ENCODE measurements around the gene VPS13D.
A peak's percentile ranks its signal among the peaks of the same experiment; 100 is the strongest.

VPS13D gene

DNA sequence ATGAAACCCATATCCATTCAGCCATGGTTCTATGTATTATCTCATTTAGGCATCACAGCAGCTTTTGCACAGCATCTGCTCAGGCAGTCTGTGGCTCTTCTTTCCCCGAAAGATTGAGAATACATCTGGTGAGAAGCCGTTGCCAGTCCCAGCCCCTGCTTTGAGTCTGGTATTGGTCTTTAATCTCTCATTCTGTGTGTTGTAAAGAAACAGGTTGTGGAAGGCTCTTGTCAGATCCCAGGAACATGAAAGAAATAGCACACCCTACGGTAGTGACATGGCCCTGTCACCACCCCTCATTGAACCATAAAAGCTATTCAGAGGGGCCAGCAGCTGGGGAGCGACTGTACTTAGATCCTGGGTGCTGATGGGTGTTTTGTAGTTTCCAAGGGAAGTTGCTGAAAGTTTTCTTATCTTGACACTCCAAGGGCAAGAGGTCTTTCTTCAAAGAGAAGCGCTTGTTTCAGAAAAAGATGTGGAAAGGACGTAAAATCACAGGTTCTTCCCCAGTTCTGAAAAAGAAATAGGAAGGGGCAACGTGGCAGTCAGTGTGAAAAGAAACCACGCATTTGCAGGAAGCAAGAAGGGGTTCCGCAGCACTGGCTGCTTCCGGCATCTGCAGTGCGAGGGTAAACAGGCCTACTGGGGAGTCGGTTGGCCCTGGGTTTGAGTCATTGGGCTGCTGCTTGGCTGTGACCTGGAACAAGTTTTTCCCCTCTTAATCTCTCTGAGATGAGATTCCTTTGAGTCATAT lies 243.1 kb downstream of the VPS13D start:
- no peak for DNase-seq (ENCODE audit: low spot score)

DNA sequence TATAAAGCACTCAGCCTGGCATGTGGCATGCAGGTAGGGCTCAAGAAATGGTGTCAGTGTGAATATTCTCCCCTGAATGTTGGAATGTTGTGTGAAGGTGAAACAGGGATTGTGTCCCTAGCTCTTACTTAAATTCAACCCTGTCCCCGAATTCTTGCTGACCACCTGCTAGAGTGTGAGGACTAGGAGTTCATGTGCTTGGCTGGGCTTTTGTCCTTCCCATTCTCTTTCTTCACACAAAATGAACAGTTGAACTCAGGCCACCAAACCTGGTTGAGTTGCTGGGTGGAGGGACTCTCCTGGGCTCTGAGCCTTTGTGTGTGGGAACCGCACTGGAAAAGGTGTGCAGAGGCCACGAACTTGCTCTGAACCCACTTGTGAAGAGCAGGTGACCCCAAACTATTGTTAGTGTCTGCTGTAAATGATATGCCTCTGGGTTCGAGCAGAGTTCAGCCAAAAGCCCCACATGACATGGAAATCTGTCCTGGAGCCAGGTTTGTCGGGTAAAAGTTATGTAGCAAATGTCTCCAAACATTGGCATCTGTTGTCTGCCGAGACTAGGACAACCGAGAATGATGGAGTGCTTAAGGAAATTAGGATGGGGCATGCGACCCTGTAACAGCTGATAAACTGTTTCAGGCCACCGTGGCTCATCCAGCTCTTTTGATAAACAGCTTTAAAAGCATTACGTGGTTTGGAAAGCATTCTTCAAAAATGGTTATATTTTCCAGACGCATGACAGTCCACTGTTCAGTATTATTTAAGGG lies 243.9 kb downstream of the VPS13D start:
- DNase-seq (ENCODE audit: low spot score): no peak

DNA sequence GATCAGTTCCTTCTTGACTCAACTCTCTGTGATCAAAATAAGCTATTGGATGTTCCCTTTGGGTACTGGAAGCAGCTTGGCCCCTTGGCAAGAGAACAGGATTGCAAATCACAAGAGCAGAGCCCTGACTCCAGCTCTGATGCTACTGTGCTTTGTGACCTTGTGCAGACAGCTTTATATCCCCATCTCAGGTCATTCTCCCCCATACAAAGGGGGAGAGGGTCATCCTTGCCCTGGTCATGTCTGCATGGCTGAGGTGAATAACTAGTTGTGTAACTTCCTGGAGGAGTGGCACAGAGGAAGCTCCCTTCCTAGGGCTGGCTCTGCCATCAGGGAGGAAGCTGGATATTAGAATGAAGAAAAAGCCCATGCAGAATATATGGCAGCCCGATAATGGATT lies 245.3 kb downstream of the VPS13D start:
- no peak for DNase-seq (ENCODE audit: low spot score)

DNA sequence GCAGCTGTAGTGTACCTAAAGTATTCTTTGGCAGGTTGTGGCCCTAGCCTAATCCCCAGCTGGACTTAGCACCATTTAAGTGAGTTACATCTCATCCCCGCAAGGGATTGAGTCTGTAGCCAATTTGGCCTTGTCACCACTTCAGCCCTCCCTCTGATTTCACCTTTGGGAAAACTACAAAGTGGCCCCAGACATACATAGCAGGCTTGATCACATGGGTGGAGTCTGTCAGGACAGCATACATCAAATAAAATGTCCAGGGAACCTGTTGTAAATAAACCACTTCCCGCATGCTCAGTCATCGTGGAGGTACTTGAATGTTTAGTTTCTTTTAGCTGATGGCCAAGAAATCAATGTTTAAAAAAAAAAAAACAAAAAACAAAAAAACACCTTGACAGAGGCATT lies 245.7 kb downstream of the VPS13D start:
- DNase-seq (ENCODE audit: low spot score): no peak

DNA sequence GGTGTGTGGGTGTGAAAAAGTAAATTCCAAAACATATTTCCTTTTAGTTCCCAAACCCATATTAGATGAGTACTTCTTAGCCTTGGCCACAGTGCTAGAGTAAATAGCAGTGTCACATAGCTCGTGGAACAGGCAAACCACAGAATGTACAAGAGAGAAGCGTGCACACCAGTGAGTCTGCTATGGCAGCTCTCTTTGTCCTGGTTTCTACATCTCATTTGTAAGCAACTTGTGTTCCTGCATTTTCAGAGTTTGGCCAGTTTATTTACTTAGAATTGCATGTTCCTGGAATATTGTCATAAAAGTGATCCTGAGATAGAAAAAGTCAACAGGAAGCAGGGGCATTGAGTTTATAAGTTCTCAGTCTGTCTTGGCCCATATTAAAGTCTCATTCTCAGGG lies 246.1 kb downstream of the VPS13D start:
- DNase-seq (ENCODE audit: low spot score): no peak

DNA sequence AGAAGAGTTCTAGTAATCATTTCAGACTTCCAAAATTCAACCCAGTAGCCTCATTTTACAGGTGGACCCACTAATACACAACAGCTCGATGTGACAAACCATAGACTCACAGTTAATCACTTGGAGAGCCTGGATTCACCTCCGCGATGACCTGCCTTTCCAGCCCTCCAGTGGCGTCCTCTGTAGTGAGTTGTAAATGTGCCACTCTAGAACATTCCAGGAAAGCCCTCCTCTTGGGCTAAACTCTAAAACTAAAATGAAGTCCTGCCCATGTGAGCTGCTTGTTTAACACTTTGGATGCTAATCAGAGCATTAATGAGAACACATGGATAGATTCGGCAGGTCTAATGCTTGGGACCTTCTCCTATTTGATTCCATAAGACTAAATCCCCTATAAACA lies 247.5 kb downstream of the VPS13D start:
- DNase-seq (ENCODE audit: low spot score): no peak

DNA sequence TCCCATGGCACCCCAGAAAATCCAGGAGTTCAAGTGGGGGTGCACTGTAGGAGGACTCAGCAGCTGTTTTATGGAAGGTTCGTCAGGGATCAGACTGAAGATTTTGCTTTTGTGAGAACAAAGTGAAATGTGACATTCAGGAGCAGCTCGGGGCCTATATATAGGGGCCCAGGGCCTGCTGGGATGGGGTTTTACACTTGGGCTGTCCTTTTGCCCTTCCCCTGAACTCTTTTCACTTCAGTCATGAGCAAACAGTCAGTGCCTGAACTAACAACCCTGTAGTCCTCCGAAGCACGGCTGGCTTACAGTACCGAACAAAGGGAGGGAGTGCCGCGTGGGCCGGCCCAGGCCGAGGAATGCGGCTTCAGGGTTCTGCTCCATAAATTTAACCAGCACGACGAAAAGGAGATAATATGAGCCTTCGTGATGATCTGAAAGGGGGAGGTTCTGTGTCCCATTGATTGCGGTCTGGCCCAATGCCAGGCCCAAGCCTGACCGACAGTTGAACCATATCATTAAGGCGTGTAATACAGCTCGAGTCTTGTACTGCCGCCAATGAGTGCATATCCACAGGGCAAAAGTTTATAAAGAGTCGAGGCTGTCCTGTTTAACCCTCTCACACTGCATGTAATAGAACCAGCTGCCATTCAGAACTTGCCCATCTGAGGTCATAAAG lies 248.2 kb downstream of the VPS13D start:
- DNase-seq (ENCODE audit: low spot score): peak; percentile 65

DNA sequence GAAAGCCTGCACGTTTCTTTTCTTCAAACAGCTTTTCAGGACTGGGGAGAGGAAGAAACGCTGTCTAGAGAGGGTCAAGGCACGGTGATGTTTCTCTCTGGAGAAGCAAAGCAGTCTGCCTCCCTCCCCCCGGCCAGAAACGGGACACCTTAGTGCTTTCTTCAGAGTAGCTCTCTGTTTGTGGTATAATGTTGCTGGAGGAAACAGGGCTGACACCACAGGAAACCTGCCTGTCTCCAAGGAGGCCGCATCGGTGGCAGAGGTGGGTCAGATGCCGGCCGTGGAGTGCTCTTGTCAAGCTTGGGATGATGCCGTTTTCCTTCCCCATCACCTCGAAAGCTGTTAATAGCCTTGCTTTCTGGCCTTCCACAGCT lies 248.8 kb downstream of the VPS13D start:
- no peak for DNase-seq (ENCODE audit: low spot score)

DNA sequence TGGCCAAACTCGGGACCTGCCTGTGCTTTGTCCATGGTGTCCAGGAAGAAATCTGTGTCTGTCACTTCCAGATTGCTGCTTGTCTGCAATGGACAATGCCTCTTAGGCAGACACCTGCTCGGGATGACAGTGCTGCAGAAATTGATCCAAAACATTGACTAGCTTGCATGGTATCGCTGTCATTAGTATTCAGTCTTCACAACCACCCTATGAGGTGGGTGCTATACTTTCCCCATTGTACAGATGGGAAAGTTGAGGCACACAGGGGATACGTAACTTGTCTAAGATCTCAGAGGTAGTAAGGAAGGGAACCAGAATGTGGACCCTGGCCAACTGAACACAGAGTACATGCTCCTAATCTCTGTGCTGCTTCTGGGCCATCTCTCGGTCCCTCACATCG lies 249.5 kb downstream of the VPS13D start:
- DNase-seq (ENCODE audit: low spot score): no peak

DNA sequence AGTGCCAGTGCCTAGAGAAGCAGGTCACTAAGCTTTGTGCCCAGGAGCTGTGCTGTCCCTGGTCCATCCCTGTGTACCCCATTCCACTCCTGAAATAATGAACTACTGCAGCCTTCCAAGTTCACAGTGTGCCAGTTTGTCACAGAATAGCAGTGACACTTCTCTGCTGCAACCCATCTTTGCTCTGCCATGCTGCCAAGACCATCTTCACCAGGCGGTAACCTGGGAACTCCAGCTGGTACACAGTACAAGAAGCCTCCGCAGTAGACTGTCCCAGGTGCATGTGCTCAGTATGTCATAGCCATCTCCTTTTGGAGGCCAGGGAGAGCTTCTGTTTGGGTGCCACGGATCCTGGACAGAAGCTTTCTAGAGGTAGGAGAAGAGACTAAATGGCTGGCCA lies 250.2 kb downstream of the VPS13D start:
- DNase-seq (ENCODE audit: low spot score): no peak

DNA sequence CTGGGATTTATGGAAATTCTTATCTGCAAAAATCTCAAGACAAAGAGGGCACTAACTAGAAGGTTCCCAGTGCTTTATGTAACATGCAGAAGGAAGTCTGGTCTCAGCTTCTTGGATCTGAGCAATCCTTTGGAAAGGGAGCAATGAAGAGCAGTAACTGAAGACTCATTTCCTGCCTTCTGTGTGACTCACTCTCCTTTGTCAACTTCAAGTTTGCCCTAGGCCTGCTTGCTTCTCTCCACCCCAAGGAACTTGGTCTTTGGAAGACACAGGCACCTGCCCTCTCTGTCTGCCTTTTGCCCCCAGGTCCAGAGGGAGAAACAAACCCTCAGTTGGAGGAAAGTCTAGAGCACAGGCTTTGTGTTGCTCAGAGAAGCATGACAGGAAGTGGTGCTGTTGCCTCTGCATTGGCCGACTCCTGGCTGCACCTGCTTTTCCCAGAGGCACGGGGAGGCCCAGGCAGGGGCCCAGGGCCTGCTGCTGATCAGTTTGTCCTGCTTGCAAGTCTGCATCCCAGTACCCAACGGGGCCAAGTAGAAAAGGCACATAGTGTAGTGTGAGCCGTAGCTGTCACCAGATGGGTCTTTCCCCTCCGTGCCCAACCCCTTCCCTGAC lies 251.0 kb downstream of the VPS13D start:
- peak; percentile 84 for DNase-seq (ENCODE audit: low spot score)

DNA sequence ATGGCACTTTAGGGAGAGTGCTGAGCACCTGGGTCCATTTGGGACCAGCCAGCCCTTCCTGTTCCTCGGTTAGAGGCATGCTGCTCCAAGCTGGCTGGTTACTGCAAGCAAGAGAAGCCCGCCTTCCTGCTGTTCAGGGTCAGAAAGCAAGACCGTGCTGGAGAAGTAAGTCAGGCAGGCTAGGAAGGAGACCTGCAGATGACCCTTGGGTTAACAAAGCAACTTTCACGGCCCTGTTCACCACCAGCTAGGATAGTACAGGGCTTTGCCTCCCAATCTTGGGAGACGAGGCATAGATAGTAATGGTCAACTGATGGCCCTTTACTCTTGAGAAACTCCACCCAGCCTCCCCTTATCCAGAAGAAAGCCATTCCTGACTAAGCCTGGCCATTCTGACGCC lies 252.1 kb downstream of the VPS13D start:
- no peak for DNase-seq (ENCODE audit: low spot score)

DNA sequence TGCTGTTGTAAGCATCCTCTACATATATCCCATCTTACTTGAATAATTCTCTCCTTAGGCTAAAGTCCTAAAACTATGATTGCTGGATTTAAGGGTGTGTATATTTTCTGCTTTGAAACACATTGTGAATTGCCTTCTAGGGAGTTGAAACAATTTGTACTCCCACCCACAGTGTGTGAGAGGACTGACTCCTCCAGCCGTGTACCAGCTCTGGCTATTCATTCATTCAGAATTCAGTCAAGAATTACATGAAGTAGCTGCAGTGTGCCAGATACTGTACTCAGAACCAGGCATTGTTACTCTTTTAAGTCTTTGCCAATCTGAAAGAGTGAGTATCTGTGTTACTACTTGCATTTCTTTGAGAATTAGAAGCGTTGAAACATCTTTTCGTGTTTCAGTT lies 253.2 kb downstream of the VPS13D start:
- DNase-seq (ENCODE audit: low spot score): no peak

DNA sequence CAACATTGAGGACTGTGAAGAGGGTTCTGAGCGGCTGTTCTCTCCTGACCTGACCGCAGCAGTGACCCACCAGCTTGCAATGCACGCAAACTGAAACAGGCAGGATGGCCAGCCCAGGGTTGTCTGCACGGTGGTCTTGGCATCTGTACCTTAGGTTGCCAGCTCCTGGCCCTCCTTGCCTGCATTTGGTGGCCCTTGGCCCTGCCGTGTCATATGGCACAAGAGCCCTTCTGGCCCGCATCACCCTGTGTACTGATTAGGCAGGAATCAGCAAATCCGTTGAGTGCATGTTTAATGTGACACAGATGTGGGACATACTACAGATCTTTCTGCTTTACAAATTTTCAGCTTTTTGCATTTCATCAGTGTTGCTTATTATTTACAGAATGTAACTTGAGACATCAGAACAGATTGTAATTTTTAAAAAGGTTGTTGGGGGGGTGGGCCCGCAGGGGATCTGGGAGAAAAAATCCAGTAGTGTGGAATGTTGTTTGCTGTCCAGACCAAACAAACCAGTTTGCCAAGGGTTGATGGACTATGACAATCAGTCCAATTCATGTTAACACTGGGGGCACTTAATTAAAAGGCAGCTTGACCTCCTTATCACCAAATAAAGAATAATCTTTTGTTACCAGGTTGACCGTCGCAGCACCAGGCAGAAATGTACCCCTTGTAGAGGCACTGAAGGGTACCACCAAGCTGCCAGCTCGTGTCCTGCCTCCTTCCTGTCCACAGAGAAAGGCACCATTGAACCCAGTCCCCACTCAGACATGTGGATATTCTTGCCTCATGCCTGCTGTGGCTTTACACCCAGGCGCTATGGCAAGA lies 255.6 kb downstream of the VPS13D start:
- no peak for DNase-seq (ENCODE audit: low spot score)

DNA sequence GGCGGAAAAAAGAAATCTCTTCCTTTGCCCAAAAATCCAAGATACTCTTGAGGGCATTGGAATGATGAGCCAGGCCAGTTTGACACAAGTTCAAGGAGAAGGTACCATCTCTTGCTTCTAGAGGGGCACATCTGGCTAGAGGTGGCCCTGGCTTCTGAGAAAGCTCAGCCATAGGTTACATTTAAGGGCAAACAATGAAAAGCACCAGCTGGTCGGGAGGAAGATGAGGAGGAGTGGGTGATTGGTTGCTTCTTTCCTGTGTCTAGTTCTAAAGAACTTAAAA lies 256.2 kb downstream of the VPS13D start:
- no peak for DNase-seq (ENCODE audit: low spot score)

DNA sequence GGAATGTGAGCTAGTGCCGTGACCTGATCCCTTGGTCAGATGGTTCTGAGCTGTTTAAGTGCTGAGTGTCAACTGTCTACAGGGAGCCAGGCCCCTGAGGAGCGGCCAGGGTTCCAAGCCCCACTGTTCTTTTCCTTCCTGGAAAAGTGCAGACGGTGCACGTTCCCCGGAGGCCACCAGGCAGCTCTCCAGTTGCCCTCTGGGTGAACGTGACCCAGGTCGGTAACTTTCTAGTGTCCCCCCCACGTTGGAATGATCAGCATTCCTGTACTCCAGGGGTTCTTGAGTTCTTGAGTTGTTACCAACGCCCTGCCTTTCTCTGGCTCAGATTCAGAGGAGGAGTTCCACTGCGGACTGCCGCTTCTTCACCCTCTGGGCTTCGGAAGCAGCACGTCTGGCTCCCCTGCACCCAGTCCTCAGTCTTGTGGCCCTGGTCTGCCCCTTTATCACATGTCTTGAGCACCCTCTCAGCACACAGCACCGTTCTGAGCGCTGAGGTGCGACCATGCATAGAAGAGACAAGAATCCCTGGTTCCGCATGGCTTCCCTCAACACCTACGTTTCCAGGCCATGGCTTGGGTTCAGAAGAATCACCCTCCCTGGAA lies 256.7 kb downstream of the VPS13D start:
- no peak for DNase-seq (ENCODE audit: low spot score)

DNA sequence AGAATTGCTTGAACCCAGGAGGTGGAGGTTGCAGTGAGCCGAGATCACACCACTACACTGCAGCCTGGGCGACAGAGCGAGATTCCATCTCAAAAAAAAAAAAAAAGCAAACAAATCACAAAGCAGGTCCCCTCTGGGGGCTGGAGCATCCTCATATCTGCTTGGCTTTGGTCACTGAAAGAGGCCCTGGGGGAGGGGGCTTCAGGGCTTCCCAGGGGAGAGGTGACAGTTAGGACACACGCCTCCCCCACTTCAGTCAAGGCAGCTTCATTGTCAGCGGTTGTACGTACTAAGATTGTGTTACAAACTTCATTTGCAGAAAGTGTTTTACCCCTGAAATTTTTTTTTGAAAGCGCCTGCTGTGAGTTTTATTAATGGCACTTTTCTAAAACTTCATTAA lies 257.7 kb downstream of the VPS13D start:
- DNase-seq (ENCODE audit: low spot score): no peak

DNA sequence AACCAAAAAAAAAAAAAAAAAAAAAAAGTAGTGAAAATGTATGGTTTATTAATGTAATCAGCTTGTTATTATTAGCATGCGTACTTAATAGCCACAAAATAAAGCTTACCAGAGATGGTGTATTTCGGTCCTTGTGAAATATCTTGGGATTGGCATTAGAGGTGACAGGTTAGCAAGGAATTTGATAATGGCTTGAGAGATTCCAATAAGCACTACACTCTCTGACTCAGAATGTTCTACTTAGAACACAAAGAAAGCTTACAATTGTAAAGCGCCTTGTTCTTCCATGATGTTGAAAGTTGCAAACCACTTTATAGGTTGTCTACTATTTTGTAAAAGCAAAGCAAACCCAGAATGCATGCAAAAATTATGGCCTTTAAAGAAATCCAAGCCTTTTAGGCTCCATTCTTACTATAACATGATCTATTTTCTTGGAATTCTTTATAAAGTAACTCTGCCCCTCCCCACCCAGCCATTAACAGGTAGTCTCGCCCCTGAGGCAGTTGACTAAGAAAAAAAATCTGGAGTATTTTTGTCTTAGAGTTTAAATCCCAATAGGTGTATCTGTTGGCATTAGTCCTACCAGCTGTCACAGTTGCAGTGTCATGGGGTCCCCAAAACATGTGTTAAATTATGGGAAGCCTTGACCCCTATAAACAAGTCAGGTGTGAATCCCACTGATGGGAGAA lies 259.0 kb downstream of the VPS13D start:
- no peak for DNase-seq (ENCODE audit: low spot score)

DNA sequence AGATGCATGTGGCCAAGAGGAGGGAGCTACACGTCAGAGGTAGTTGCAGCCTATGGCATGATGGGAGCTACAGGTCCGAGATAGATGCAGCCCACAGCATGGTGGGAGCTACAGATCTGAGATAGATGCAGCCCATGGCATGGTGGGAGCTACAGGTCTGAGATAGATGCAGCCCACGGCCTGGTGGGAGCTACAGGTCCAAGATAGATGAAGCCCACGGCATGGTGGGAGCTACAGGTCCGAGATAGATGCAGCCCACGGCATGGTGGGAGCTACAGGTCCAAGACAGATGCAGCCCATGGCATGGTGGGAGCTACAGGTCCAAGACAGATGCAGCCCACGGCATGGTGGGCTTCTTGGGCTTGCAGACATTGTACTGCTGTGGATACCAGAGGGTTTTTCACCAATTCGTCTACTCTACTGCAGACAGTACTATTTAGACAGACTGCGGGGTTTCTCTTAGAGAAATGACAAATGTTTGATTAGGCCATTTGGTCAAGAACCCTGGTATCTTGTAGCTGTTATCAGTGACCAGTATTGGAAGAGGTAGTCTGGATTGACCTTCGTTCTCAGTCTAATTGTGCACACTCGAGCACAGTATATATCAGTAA lies 260.8 kb downstream of the VPS13D start:
- DNase-seq (ENCODE audit: low spot score): no peak

DNA sequence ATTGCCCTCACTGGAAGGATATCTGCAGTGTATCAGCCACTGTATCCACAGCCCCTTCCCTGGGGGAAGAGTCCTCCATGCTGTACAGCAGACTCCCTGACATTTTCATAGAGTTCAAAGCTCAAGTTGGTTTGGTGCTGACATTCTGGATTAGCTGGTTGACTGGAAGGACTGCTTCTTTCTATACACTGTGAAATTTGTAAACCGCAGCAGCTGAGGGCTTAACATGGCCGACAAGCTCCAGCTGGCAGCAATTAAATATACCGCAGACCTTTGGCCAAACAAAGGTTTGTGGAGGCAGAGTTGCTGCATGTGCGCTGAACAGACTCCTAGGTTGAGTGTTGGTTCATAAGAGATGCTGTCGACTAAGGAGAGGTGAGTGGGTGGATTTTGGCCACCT lies 261.8 kb downstream of the VPS13D start:
- DNase-seq (ENCODE audit: low spot score): no peak

DNA sequence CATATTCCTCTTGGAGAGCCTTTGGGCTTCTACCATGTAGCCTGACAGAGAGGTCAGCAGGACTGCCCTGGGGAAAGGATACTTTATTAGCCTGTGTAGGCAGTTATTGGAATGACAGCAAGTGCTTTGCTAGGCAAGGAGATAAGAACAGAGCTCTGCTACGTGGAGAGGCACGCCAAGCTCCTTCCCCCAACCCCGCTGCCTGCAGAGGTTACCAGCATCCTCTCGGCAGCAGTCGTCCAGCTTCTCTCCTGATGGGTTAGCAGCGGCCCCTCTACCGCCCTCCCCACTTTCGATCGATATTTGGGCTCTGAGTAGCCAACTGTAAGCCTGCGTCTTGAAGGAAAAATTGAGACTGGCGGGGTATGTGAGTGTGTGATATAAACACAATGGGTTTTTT lies 265.9 kb downstream of the VPS13D start:
- no peak for DNase-seq (ENCODE audit: low spot score)
